ENCODE measurements around the gene CCDC136.

CCDC136 gene

GRCh38 chr7:128869138-128869943, 77.6 kb downstream of the CCDC136 start:
- H3K4me3 ChIP-seq (ENCODE audit: low read length), result peak overlapping the region; percentile 47
- DNase-seq (ENCODE audit: low read depth, low spot score), result no peak

- peak overlapping the region; percentile 47 for H3K4me3 ChIP-seq (ENCODE audit: low read length)
- DNase-seq (ENCODE audit: low read depth, low spot score), result no peak
Measured at GRCh38 chr7:128869944-128870285, 78.1 kb downstream of the CCDC136 start.

- no peak overlapping the region for H3K4me3 ChIP-seq (ENCODE audit: low read length)
Measured at GRCh38 chr7:128871050-128871449, 79.3 kb downstream of the CCDC136 start.

More at GRCh38 chr7:128871050-128871449, 79.3 kb downstream of the CCDC136 start:
- no peak for DNase-seq (ENCODE audit: low read depth, low spot score)
